ENCODE data around the gene PLCXD1.
"Not testable (repeated sequence)": the region's sequence is repeated elsewhere in the genome, so short reads cannot be mapped to it uniquely, and the experiment has no call there.

PLCXD1 gene

GRCh38 chrX:350148-350533 lies 69.0 kb downstream of the PLCXD1 start:
- no peaks in the 10 kb centered on the region for H3K4me1 ChIP-seq (ENCODE audit: control insufficient read depth in 1 of 2, insufficient read depth in 1 of 2, low read depth in 1 of 2, low read length in 1 of 2)
- H3K27me3 ChIP-seq, result no peaks in the 10 kb centered on the region
- no peak for TF ChIP-seq CTCF (IDR thresholded peaks at IDR 0.05)
- H3K27ac ChIP-seq, result no peak overlapping the region
- H3K36me3 ChIP-seq, result peaks cover 23% of the 10 kb centered on the region
- no peaks in the 10 kb centered on the region for H3K9me3 ChIP-seq
- no peak overlapping the region for H3K4me3 ChIP-seq (ENCODE audit: low read depth in 1 of 2, low read length in 1 of 2)

GRCh38 chrX:350534-351323 lies 69.5 kb downstream of the PLCXD1 start:
- Histone ChIP-seq H3K36me3 (peaks cover 18% of the 10 kb centered on the region), H3K27ac (no peak overlapping the region), H3K9me3 (no peaks in the 10 kb centered on the region), H3K4me1 (ENCODE audit: control insufficient read depth in 1 of 2, insufficient read depth in 1 of 2, low read depth in 1 of 2, low read length in 1 of 2) (no peaks in the 10 kb centered on the region), H3K27me3 (no peaks in the 10 kb centered on the region), H3K4me3 (ENCODE audit: low read depth in 1 of 2, low read length in 1 of 2) (no peak overlapping the region)
- TF ChIP-seq CTCF (IDR thresholded peaks at IDR 0.05), result no peak

- H3K27ac ChIP-seq, H3K9me3 ChIP-seq: not testable (repeated sequence)
- peaks cover 18% of the 10 kb centered on the region for H3K36me3 ChIP-seq
Observed at GRCh38 chrX:351324-351641, 70.1 kb downstream of the PLCXD1 start.

GRCh38 chrX:351736-352135 lies 70.6 kb downstream of the PLCXD1 start:
- Histone ChIP-seq H3K9me3 (no peaks in the 10 kb centered on the region), H3K27ac (no peak overlapping the region), H3K27me3 (no peaks in the 10 kb centered on the region), H3K4me1 (ENCODE audit: control insufficient read depth in 1 of 2, insufficient read depth in 1 of 2, low read depth in 1 of 2, low read length in 1 of 2) (peaks cover 0 to 1% of the 10 kb centered on the region in 2 experiments), H3K36me3 (peaks cover 15% of the 10 kb centered on the region), H3K4me3 (ENCODE audit: low read depth in 1 of 2, low read length in 1 of 2) (no peak overlapping the region)
- no peak for TF ChIP-seq CTCF (IDR thresholded peaks at IDR 0.05)

More at GRCh38 chrX:351324-351641, 70.1 kb downstream of the PLCXD1 start:
- H3K4me3 ChIP-seq (ENCODE audit: low read depth in 1 of 2, low read length in 1 of 2); H3K4me1 ChIP-seq (ENCODE audit: control insufficient read depth in 1 of 2, insufficient read depth in 1 of 2, low read depth in 1 of 2, low read length in 1 of 2); H3K27me3 ChIP-seq: not testable (repeated sequence)

GRCh38 chrX:352181-352580 lies 71.0 kb downstream of the PLCXD1 start:
- Histone ChIP-seq H3K4me1 (ENCODE audit: control insufficient read depth in 1 of 2, insufficient read depth in 1 of 2, low read depth in 1 of 2, low read length in 1 of 2) (peaks cover 4 to 6% of the 10 kb centered on the region in 2 experiments), H3K27ac (no peak overlapping the region), H3K9me3 (no peaks in the 10 kb centered on the region), H3K4me3 (ENCODE audit: low read depth in 1 of 2, low read length in 1 of 2) (no peak overlapping the region), H3K36me3 (peaks cover 11% of the 10 kb centered on the region), H3K27me3 (no peaks in the 10 kb centered on the region)
- no peak for TF ChIP-seq CTCF (IDR thresholded peaks at IDR 0.05)

GRCh38 chrX:352582-353314 lies 71.6 kb downstream of the PLCXD1 start:
- TF ChIP-seq CTCF (IDR thresholded peaks at IDR 0.05), result no peak
- Histone ChIP-seq H3K4me3 (ENCODE audit: low read depth in 1 of 2, low read length in 1 of 2) (no peak overlapping the region), H3K4me1 (ENCODE audit: control insufficient read depth in 1 of 2, insufficient read depth in 1 of 2, low read depth in 1 of 2, low read length in 1 of 2) (peaks cover 10% of the 10 kb centered on the region in 2 experiments)

More at GRCh38 chrX:352582-353314, 71.6 kb downstream of the PLCXD1 start:
- Histone ChIP-seq H3K9me3 (no peaks in the 10 kb centered on the region), H3K36me3 (peaks cover 11% of the 10 kb centered on the region), H3K27ac (no peak overlapping the region), H3K27me3 (no peaks in the 10 kb centered on the region)
